Vagina (tissue), 2 donors: ENCODE data around the gene OR2T11.
"Not testable (repeated sequence)": the region's sequence is repeated elsewhere in the genome, so short reads cannot be mapped to it uniquely, and the experiment has no call there.

Experiments
- POLR2A ChIP-seq, 2 donors: fragments of 450-650 bp; IDR thresholded peaks; one replicate each; pipeline ENCODE4 v1.6.1; 2017; ENCODE audit warnings: antibody characterized with exemption in 2 of 2, mild to moderate bottlenecking in 2 of 2, moderate library complexity in 2 of 2
- TF ChIP-seq, protein P1 (sequence below), 3 experiments: fragments of 450-650 bp in 2 of 3; fragments of 200-600 bp in 1 of 3; sonication (generic) in 1 of 3; IDR thresholded peaks; one replicate each; pipeline ENCODE4 v1.5.1; 2017 to 2019; ENCODE audit warnings: antibody characterized with exemption in 3 of 3, mild to moderate bottlenecking in 2 of 3, moderate library complexity in 2 of 3

DNA sequence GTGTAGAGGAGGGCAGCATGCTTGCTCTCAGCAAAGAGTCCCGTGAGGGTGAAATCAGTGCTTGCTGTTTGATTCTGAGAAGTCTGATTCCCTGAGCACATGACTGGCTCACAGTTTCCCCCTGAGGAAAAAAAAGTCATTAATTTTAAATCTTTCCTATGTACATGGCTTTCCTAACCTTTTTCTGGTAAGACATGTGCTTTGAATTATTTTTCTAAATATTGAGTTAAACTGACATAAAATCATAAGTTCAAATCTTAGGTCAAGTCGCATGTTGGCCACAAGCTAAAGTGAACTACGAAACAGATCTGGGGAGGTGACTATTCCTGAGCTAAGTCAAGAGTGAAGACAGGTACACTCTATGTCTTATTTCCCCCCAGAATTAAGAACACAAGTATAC is 60.2 kb downstream of the OR2T11 start, which contains the start of gene OR2T34:
- TF ChIP-seq, protein P1, sequence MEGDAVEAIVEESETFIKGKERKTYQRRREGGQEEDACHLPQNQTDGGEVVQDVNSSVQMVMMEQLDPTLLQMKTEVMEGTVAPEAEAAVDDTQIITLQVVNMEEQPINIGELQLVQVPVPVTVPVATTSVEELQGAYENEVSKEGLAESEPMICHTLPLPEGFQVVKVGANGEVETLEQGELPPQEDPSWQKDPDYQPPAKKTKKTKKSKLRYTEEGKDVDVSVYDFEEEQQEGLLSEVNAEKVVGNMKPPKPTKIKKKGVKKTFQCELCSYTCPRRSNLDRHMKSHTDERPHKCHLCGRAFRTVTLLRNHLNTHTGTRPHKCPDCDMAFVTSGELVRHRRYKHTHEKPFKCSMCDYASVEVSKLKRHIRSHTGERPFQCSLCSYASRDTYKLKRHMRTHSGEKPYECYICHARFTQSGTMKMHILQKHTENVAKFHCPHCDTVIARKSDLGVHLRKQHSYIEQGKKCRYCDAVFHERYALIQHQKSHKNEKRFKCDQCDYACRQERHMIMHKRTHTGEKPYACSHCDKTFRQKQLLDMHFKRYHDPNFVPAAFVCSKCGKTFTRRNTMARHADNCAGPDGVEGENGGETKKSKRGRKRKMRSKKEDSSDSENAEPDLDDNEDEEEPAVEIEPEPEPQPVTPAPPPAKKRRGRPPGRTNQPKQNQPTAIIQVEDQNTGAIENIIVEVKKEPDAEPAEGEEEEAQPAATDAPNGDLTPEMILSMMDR (IDR thresholded peaks at IDR 0.05): not testable (repeated sequence)
- not testable (repeated sequence) for TF ChIP-seq POLR2A (IDR thresholded peaks at IDR 0.05)
